Activated CD8-positive, alpha-beta memory T cell treated with anti-CD3 and anti-CD28 coated beads for 1 hour (primary cell): ENCODE results near the gene PTPRN2.
A peak's percentile ranks its signal among the peaks of the same experiment; 100 is the strongest.
"Not testable (repeated sequence)": the region's sequence is repeated elsewhere in the genome, so short reads cannot be mapped to it uniquely, and the experiment has no call there.

Source experiments
- DNase-seq, 2 donors: peaks; one replicate each; pipeline ENCODE4 v3.0.0-alpha.2; 2020; ENCODE audit warnings: low read depth in 1 of 2; ENCODE audit errors: extremely low read depth in 1 of 2

PTPRN2 gene

GRCh38 chr7:158587162-158588084 lies at the start of gene PTPRN2:
TSS of gene PTPRN2 (minus strand) at chr7:158587823.
- peak in 1 of 2 donors; percentile 50 for DNase-seq

DNA sequence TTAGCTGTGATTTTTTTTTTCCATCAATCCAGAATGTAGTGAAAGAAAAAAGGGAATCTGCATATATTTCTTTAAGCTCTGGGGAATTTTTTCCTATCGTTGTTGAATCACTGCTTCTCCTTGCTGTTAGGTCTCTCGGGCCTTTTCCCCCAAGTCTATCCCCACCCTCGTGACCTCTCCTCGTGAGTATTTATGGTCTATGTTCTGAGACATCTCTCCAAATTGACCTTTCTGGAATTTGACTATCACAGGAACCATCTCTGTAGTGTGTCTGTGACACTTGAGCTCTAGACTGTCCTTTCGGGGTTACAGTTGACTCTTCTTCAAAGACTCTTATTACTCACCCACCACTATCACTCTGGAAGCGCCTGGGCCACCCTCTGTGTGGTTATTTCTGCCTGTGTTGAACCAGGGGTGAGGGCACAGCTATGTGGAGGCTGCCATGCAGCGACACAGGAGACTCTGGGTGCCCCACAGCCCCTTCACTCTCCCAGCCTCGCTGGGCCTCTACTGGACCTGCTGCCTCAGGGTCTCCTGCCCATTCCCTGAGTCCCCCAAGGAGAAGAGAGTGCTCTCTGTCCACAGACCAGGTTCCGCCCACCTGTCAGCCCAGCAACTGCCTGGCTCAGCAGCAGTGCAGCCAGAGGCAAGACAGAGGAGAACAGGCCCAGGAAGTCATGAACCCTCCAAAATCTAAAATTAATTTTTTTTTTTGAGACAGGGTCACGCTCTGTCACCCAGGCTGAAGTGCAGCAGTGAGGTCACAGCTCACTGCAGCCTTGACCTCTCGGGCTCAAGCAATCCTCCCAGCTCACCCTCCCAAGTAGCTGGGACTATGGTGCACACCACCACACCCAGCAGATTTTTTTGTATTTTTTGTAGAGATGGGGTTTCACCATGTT lies 45.7 kb upstream of the PTPRN2 start:
- no peak for DNase-seq

GRCh38 chr7:158631574-158632195 lies 44.1 kb upstream of the PTPRN2 start:
- no peak for DNase-seq

GRCh38 chr7:158626289-158626688 lies 38.7 kb upstream of the PTPRN2 start:
- DNase-seq = not testable (repeated sequence)

GRCh38 chr7:158623241-158623640 lies 35.6 kb upstream of the PTPRN2 start:
- DNase-seq = no peak

DNA sequence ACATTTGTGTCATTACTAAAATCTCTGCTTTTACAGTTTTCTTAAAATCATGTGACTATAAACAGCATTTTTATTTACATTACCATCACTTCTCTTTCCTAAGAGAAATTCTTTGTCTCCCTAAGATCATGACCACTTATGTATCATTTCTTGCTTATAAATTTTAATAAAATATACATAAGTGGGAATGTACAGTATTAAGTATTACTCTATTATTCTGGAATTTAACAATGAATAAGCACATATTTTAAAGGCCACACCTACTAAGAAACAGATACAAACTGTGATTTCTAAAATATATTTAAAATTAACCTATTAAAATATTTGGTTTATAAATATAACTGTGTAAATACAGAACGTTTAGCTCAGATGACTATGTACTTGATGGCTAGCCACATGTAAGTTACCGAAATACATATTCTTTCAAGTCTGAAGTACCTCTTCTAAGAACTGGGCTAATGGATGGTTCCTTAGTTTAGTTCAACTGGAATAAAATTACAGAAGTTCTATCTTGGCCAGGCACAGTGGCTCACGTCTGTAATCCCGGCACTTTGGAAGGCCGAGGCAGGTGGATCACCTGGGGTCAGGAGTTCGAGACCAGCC lies 33.3 kb upstream of the PTPRN2 start:
- no peak for DNase-seq

GRCh38 chr7:158620418-158620817 lies 32.8 kb upstream of the PTPRN2 start:
- no peak for DNase-seq

- no peak for DNase-seq
Observed at GRCh38 chr7:158618745-158619140, 31.1 kb upstream of the PTPRN2 start.

- no peak for DNase-seq
Observed at GRCh38 chr7:158617737-158618128, 30.1 kb upstream of the PTPRN2 start.

GRCh38 chr7:158616050-158616449 lies 28.4 kb upstream of the PTPRN2 start:
- DNase-seq = no peak

- no peak for DNase-seq
Observed at GRCh38 chr7:158614700-158615099, 27.1 kb upstream of the PTPRN2 start.

DNA sequence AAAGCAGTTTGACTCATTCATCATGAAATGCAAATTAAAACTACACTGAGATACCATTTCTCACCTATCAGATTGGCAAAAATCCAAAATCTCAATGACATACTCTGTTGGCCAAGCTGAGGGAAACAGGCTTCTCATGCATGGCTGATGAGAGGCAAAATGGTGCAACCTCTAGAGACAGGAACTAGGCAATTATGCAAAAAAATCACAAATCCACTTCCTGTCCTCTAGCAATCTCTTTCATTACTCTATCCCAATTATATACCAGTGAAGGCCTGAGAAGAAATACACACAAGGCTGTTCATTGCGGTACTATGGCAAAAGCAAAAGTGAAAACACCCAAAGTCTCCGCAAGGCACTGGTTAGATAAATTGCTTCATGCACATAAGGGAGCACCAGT lies 25.9 kb upstream of the PTPRN2 start:
- no peak for DNase-seq

- no peak for DNase-seq
Observed at GRCh38 chr7:158612546-158612945, 24.9 kb upstream of the PTPRN2 start.

GRCh38 chr7:158611541-158611940 lies 23.9 kb upstream of the PTPRN2 start:
- no peak for DNase-seq

DNA sequence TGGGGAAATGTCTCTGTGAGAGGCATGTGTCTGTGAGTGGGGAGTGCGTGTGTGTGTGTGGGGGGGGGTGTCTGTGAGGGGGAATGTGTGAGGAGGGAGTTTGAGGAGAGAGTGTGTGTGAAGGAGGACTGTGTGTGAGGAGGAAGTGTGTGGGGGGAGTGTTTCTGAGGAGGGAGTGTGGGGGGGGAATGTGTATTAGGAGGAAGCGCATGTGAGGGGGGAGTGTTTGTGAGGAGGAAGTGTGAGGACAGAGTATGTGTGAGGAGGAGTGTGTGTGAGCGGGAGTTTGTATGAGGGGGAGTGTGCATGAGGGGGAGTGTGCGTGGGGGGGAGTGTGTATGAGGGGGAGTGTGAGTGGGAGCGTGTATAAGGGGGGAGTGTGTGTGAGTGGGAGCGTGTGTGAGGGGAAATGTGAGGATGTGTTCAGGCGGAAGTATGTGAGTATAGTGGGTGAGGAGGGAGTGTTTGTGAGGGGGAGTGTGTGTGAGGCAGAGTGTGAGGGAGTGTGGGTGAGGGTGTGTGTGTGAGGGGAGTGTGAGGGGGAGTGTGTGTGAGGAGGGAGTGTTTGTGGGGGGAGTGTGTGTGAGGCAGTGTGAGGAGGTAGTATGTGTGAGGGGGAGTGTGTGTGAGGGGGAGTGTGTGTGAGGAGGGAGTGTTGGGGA lies 21.8 kb upstream of the PTPRN2 start:
- DNase-seq = no peak

DNA sequence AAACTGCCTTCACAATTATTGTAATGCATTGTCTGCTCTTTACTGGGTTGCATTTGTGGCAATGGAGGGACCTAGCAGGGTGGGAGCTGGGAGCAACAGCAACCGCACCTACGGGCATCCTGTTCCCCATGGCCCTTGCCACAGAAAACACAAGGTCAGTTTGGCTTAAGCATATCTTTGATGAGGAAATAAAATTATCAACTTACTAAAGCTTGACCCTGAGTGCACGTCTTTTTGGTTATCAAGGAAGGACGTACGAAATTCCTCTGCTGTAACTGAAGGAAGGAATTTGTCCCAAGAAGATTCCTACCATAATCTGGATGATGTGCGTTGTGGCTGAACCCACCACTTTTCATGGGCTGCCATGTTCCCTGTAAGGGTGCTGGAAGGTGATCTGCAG lies 19.9 kb upstream of the PTPRN2 start:
- no peak for DNase-seq

- DNase-seq = no peak
Observed at GRCh38 chr7:158606671-158607424, 19.2 kb upstream of the PTPRN2 start.

DNA sequence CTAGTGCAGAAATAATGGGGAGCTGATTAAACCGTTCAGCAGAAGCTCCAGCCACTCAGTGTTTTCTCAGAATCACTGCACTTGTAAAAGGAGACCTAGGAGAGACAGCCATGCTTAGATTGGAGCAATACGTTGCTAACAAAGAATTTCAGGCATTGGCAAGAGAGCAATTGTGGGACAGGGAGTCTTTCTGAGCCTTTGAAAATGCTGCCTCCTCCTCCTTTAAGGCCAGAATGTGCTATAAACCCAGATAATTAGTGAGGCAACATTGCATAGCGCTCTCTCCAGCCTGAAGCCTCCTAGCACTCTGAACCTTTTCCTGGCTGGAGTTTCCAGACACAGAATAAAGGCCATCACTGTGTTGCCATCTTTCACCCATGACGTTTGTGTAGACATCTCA lies 18.5 kb upstream of the PTPRN2 start:
- no peak for DNase-seq
